ENCODE measurements around the gene SH2D3A.
"Not testable (repeated sequence)": the region's sequence is repeated elsewhere in the genome, so short reads cannot be mapped to it uniquely, and the experiment has no call there.

Gene SH2D3A

DNA sequence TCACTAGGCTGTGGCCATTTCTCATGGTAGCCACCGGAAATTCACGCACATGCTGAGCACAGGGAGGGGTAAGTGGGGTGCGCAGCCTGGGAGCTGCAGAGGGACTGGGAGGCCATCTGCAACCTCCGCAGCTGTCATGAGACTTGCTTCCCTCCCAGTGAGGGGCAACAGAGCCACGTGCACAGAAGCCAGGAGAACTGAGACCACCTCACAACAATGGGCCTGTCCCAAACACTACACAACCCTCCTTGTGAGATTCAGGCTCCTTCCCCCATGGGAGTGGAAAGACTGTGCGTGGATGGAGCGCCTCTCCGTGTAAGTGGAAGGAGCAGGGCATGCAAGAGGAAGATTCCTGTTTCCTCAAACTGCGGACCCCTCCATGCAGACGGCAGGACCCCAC is 55.6 kb downstream of the SH2D3A start:
- no peak for DNase-seq (ENCODE audit: low spot score)
- TF ChIP-seq, protein P1, sequence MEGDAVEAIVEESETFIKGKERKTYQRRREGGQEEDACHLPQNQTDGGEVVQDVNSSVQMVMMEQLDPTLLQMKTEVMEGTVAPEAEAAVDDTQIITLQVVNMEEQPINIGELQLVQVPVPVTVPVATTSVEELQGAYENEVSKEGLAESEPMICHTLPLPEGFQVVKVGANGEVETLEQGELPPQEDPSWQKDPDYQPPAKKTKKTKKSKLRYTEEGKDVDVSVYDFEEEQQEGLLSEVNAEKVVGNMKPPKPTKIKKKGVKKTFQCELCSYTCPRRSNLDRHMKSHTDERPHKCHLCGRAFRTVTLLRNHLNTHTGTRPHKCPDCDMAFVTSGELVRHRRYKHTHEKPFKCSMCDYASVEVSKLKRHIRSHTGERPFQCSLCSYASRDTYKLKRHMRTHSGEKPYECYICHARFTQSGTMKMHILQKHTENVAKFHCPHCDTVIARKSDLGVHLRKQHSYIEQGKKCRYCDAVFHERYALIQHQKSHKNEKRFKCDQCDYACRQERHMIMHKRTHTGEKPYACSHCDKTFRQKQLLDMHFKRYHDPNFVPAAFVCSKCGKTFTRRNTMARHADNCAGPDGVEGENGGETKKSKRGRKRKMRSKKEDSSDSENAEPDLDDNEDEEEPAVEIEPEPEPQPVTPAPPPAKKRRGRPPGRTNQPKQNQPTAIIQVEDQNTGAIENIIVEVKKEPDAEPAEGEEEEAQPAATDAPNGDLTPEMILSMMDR (IDR thresholded peaks at IDR 0.05; ENCODE audit: extremely low read depth, insufficient read depth, missing control alignments): no peak
- in situ Hi-C loops (cut with MboI; ENCODE audit: low pct_unique_long_range_greater_than_20kb, low sequenced_read_pairs, unreplicated experiment): no loop called here

DNA sequence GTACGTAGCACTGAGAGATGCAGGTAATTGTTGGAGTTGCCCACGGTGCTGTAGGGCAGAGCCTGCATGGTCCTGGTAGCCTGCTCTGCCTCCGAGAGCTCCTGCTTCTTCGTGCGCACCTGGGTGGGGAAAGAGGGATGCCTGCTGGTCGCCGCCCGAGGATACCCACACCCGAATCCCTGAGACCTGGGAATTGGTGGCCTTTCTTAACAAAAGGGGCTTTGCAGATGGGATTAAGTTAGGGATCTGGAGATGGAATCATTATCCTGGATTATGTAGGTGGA is 56.2 kb downstream of the SH2D3A start:
- TF ChIP-seq, protein P1 (IDR thresholded peaks at IDR 0.05; ENCODE audit: extremely low read depth, insufficient read depth, missing control alignments): no peak
- in situ Hi-C loops (cut with MboI; ENCODE audit: low pct_unique_long_range_greater_than_20kb, low sequenced_read_pairs, unreplicated experiment): no loop called here
- peak; percentile 23 for DNase-seq (ENCODE audit: low spot score)

DNA sequence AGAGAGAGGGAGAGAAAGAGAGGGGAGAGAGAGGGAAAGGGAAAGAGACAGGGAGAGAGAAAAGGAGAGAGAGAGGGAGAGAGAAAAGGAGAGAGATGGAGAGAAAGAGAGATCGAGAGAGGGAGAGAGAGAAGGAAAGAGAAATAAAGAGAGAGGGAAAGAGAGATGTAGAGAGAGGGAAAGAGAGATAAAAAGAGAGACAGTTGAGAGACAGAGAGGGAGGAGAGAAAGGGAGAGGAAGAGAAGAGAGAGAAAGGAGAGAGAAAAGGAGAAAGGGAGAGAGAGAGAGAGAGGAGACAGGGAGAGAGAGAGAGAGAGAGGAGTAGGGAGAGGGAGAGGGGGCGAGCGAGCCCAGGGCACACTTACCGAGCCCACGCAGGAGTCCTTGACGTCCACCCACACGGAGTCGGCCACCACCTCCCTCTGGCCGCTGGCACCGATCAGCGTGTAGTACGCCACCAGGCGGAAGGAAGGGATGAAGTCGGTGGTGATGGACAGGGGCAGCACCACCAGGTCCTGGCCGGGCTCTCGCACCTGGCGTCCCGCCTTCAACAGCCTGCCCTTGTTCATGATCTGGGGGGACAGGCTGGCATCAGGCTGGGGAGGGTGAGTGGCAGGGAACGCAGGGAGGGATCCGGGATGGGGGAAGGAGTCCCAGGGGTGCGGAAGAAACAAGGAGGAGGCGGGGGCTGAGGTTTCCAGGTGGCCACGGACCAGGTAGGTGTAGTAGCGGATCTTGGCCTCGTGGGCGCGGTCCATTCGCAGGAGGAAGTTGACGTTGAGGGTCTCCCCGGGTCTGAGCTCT is 56.8 kb downstream of the SH2D3A start:
- no peak for DNase-seq (ENCODE audit: low spot score)
- TF ChIP-seq, protein P1 (IDR thresholded peaks at IDR 0.05; ENCODE audit: extremely low read depth, insufficient read depth, missing control alignments): no peak

DNA sequence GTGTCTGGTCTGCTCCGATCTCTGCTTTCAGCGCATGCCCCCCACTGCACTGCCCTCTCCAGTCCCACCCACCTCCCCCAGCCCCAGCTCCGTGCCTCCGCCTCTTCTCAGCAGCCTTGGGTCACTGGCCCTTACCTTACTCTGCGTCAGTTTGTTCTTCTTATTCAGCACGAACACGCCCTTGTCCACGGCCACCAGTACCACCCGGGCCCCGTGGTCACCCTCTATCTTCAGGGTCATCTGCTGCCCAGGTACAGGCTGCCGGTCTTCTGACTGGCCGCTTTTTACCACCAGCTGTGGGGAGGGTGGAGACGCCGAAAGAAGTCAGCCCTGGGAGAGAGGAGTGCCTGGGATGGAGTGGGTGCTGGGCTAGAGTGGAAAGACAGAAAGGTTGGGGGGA is 57.7 kb downstream of the SH2D3A start:
- in situ Hi-C loops (cut with MboI; ENCODE audit: low pct_unique_long_range_greater_than_20kb, low sequenced_read_pairs, unreplicated experiment): no loop called here
- no peak for DNase-seq (ENCODE audit: low spot score)
- TF ChIP-seq, protein P1 (IDR thresholded peaks at IDR 0.05; ENCODE audit: extremely low read depth, insufficient read depth, missing control alignments): no peak

More for the DNA sequence above, 56.8 kb downstream of the SH2D3A start:
- in situ Hi-C loops (cut with MboI; ENCODE audit: low pct_unique_long_range_greater_than_20kb, low sequenced_read_pairs, unreplicated experiment): no loop called here

DNA sequence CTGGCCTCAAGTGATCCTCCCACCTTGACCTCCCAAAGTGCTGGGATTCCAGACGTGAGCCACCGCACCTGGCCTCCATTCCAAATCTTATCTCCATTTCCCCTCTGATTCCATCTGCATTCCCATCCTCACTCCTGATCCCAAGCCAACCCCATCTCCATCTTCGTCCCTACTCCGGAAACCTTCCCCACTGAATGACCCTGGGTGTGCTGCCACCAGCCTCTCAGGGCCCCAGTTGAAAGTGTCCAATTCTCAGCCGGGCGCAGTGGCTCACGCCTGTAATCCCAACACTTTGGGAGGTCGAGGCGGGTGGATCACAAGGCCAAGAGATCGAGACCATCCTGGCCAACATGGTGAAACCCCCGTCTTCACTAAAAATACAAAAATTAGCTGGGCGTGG is 58.3 kb downstream of the SH2D3A start:
- DNase-seq (ENCODE audit: low spot score); in situ Hi-C loops (cut with MboI; ENCODE audit: low pct_unique_long_range_greater_than_20kb, low sequenced_read_pairs, unreplicated experiment): not testable (repeated sequence)

DNA sequence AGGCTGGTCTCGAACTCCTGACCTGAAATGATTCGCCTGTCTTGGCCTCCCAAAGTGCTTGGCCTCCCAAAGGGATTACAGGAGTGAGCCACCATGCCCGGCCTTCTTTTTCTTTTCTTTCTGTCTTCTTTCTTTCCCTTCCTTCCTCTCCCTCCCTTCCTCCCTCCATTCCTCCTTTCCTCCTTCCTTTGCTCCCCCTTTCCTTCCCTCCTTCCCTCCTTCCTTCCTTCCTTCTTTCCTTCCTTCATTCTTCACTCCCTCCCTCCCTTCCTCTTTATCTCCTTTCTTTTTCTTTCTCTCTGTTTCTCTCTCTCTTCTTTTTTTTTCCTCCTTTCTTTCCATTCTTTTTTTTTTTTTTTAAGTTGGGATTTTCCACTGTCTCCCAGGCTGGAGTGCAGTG is 58.9 kb downstream of the SH2D3A start:
- no peak for DNase-seq (ENCODE audit: low spot score)
- TF ChIP-seq, protein P1 (IDR thresholded peaks at IDR 0.05; ENCODE audit: extremely low read depth, insufficient read depth, missing control alignments): no peak
- in situ Hi-C loops (cut with MboI; ENCODE audit: low pct_unique_long_range_greater_than_20kb, low sequenced_read_pairs, unreplicated experiment): no loop called here

DNA sequence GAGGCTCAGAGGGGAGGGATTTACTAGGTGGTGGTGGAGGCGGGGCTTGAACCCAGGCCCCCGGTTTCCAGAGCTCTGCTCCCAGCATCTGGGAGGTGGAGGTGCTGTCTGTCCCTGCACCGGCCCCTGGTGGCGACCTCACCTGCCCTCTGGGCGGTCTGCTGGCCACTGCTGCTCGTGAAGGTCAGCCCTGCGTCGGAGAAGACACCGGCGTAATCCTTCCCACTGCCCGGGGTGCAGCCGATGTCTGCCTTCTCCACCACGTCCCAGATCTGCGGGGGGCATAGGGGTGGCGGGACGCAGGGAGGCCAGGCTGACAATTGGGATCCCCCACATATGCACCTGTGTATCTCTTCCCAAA is 59.6 kb downstream of the SH2D3A start:
- in situ Hi-C loops (cut with MboI; ENCODE audit: low pct_unique_long_range_greater_than_20kb, low sequenced_read_pairs, unreplicated experiment): no loop called here
- TF ChIP-seq, protein P1 (IDR thresholded peaks at IDR 0.05; ENCODE audit: extremely low read depth, insufficient read depth, missing control alignments): no peak
- DNase-seq (ENCODE audit: low spot score): no peak

All from GM13977 (cell line).